Measurements from ENCODE around the gene ARAP1.

The ARAP1 gene

DNA sequence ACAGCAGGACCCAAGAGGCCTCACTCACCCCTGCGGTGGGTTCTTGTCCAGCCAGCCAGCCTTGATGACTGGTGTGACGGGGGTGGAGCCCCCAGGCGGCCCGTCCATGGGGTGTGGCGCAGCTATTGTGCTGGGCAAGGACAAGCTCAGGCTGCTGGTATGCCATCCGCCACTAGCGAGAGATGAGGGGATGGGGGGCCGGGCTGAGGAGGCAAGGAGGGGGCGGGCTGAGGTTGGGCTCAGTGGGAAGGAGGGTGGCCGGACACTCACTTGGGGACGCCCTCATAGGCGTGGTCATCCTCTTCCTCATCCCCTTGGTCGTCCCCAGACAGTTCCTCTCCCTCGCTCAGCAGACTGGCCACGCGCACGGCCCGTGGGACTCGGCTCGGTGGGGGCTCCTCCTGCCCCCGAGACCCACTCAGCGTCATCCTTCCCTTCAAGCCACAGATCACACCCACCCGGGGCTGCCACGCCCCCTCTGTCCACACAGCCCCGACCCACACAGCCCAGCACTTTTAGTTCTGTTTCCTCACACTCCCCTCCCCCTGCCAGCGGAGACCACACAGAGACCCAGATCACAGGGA is 39.9 kb downstream of the ARAP1 start:
- Histone ChIP-seq H3K4me3 (replicated peaks; ENCODE audit: low read depth, low read length) (no peak overlapping the region), H3K27me3 (replicated peaks; ENCODE audit: control insufficient read depth, insufficient read depth, low read length) (no peaks in the 10 kb centered on the region), H3K36me3 (ENCODE audit: control insufficient read depth, insufficient read depth, low read length) (peaks cover 60% of the 10 kb centered on the region)
- no peak for DNase-seq (ENCODE audit: extremely low read depth, insufficient read length)
- TF ChIP-seq, protein P1, sequence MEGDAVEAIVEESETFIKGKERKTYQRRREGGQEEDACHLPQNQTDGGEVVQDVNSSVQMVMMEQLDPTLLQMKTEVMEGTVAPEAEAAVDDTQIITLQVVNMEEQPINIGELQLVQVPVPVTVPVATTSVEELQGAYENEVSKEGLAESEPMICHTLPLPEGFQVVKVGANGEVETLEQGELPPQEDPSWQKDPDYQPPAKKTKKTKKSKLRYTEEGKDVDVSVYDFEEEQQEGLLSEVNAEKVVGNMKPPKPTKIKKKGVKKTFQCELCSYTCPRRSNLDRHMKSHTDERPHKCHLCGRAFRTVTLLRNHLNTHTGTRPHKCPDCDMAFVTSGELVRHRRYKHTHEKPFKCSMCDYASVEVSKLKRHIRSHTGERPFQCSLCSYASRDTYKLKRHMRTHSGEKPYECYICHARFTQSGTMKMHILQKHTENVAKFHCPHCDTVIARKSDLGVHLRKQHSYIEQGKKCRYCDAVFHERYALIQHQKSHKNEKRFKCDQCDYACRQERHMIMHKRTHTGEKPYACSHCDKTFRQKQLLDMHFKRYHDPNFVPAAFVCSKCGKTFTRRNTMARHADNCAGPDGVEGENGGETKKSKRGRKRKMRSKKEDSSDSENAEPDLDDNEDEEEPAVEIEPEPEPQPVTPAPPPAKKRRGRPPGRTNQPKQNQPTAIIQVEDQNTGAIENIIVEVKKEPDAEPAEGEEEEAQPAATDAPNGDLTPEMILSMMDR (IDR thresholded peaks at IDR 0.05; ENCODE audit: insufficient read depth, low read length, poor library complexity, severe bottlenecking): no peak

DNA sequence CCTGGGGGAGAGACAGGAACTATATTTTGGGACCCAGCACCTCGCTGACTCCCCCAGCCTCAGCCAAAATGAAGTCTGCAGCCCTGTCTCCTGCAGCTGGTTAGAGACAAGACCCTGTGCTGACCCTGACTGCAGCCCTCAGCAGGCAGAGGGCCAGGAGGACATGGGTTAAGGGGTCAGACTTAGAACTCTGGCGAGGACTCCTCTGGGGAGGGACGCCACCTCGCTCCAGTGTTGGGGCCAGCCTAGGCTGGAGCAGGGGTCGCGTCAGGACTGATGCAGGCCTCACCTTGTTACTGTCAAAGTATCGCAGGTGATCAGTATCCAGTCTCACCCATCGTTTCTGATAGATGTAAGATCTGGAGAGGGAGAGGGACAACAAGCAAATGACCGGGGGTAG is 41.1 kb downstream of the ARAP1 start:
- no peaks in the 10 kb centered on the region for H3K27me3 ChIP-seq (replicated peaks; ENCODE audit: control insufficient read depth, insufficient read depth, low read length)
- H3K4me3 ChIP-seq (replicated peaks; ENCODE audit: low read depth, low read length): no peak overlapping the region
- DNase-seq (ENCODE audit: extremely low read depth, insufficient read length): no peak
- peaks cover 66% of the 10 kb centered on the region for H3K36me3 ChIP-seq (ENCODE audit: control insufficient read depth, insufficient read depth, low read length)
- TF ChIP-seq, protein P1 (IDR thresholded peaks at IDR 0.05; ENCODE audit: insufficient read depth, low read length, poor library complexity, severe bottlenecking): no peak

DNA sequence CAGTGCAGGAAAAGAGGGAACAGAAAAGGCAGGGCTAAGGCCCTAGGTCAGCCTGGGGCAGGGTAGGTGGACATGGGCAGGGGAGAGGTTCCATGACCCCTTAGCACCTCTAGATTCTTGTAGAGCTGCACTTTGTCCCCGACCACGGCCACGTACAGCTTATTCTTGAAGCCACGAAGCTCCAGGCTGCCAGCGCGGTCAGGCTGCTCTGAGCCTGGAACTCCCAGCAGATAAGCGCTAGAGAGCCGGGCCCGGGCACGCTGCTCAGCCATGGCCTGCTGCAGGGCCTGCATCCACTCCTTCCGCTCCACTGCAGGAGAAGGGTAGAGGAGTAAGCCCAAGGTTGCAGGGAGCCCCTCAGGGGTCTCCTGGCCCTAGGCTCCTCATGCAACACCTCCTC is 41.9 kb downstream of the ARAP1 start:
- no peak for DNase-seq (ENCODE audit: extremely low read depth, insufficient read length)
- peaks cover 73% of the 10 kb centered on the region for H3K36me3 ChIP-seq (ENCODE audit: control insufficient read depth, insufficient read depth, low read length)
- no peak overlapping the region for H3K4me3 ChIP-seq (replicated peaks; ENCODE audit: low read depth, low read length)
- TF ChIP-seq, protein P1 (IDR thresholded peaks at IDR 0.05; ENCODE audit: insufficient read depth, low read length, poor library complexity, severe bottlenecking): no peak
- no peaks in the 10 kb centered on the region for H3K27me3 ChIP-seq (replicated peaks; ENCODE audit: control insufficient read depth, insufficient read depth, low read length)

DNA sequence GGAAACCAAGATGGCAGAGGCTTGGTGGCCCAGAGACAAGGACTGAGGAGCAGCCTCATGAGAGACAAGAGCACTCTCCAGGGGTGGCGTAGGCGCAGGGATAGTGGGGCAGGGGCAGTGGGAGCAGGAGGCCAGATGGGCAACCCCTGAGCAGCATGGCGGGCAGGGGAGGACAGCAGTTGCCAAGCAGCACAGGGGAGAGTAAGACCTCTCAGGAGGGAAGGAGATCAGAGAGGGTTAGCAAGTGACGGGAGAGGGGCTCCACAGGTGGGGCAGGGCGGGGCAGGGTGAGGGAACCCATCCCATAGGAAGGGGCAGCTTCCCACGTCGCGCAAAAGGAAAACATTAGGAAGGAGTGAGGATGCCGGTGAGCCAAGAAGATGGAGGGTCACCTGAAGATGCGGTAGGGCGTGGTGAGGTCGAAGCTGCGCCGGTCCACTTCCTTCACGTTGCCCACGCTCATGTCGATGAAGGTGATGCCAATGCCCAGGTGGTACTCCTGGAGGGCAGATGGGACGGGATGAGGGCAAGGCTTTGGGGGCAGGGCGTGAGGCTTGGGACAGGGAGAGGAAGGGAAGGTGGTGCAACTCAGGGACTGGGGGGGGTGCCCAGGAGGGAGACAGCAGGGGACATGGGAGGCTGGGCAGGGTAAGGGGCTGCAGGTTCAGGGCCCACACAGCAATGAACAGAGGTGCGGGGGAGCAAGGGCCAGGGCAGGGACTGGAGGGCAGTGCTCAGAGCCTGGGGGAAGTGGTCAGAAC is 42.5 kb downstream of the ARAP1 start:
- H3K36me3 ChIP-seq (ENCODE audit: control insufficient read depth, insufficient read depth, low read length): peaks cover 68% of the 10 kb centered on the region
- no peaks in the 10 kb centered on the region for H3K27me3 ChIP-seq (replicated peaks; ENCODE audit: control insufficient read depth, insufficient read depth, low read length)
- no peak overlapping the region for H3K4me3 ChIP-seq (replicated peaks; ENCODE audit: low read depth, low read length)
- no peak for DNase-seq (ENCODE audit: extremely low read depth, insufficient read length)
- TF ChIP-seq, protein P1 (IDR thresholded peaks at IDR 0.05; ENCODE audit: insufficient read depth, low read length, poor library complexity, severe bottlenecking): no peak

DNA sequence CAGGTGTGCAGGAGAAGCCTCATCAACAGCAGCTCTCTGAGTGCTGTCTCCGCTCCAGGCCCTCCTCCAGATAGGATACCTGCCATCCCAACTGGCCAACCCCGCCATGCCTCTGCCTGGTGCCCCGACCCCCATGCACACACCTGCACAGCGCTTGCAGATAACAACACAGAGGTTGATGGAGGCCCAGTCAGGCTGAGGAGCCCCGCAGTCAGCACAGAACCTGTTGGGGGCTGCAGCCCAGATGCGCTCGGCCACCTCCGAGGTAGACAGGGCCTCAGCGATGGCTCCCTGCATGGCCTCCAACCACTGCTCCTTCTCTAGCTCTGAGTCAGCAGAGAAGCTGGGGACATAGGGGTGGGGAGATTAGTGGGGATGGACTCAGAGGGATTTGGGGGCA is 45.2 kb downstream of the ARAP1 start:
- DNase-seq (ENCODE audit: extremely low read depth, insufficient read length): no peak
- Histone ChIP-seq H3K36me3 (ENCODE audit: control insufficient read depth, insufficient read depth, low read length) (peaks cover 71% of the 10 kb centered on the region), H3K4me3 (replicated peaks; ENCODE audit: low read depth, low read length) (no peak overlapping the region), H3K27me3 (replicated peaks; ENCODE audit: control insufficient read depth, insufficient read depth, low read length) (no peaks in the 10 kb centered on the region)
- TF ChIP-seq, protein P1 (IDR thresholded peaks at IDR 0.05; ENCODE audit: insufficient read depth, low read length, poor library complexity, severe bottlenecking): no peak

Measured in GM06990 (cell line).